ENCODE measurements around the gene KRT76.
"Not testable (repeated sequence)": the region's sequence is repeated elsewhere in the genome, so short reads cannot be mapped to it uniquely, and the experiment has no call there.

The KRT76 gene

DNA sequence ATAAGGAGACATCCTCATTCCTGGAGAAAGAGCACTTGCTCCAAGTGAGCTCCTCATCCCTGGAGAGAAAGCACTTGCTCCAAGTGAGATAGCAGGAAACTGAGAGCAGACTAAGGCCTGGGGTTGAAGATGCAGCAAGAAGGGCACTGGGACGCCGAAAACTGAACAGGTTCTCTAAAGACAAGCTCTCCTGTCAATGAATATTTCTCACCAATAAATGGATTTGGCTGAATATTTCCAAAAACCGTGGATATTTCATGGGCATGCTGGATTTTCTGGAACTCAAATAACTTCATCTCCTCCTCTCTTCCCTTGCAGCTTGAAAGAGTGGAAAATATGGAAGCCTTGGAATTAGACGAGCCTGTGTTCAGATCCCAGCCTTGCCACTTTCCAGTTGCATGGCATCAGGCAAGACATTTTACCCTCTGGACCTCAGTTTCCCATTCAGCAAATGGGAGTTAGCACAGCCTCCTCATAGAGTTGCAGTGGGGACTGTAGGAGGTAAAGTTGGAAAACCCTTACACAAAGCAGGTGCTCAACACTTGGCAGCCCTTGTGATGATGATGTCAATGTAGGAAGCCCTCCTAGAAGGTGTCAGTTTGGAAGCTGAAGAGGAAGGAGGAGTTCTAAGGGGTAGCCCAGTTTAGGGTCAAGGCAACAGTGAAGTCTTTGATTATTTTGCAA, 4.4 kb upstream of the KRT76 start:
- no peak for DNase-seq (ENCODE audit: low spot score)

DNA sequence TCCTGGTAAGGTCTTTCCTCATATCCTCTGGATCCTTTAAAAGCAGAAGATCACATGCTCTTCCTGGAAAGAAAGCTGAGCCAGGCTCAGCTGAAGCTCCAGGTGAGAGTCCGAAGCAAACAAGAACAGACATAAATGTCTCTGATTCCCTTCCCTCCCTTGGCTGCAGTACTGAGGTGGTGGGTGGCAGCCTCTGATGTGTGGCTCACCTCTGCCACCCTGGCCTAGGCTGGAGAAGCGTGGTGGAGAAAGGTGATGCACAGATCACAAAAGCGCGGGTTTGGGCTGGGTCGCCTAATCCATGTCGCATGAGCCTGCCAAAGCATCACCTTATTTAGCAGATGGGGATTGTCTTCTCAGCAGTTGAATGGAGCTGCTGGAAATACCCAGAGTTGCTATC, 2.8 kb upstream of the KRT76 start:
- no peak for DNase-seq (ENCODE audit: low spot score)

DNA sequence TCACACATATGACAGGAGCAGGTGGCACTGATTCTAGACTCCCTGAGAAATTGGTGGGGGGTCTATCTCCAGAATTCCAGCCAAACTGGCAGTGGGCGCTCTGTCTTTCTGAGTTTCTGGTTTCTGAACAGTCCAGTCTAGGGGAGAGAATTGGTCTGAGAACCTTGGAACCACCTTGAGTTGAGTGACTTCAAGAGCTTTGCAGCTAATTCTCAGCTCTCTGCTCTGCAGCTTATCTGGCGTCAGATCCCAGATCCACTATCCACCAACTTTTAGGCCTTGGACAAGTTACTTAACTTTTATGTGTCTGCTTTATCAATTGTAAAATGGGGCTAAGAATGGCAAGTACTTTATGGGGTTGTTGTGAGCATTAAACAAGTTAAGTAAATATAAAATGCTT, 1.7 kb upstream of the KRT76 start:
- DNase-seq (ENCODE audit: low spot score) = no peak

DNA sequence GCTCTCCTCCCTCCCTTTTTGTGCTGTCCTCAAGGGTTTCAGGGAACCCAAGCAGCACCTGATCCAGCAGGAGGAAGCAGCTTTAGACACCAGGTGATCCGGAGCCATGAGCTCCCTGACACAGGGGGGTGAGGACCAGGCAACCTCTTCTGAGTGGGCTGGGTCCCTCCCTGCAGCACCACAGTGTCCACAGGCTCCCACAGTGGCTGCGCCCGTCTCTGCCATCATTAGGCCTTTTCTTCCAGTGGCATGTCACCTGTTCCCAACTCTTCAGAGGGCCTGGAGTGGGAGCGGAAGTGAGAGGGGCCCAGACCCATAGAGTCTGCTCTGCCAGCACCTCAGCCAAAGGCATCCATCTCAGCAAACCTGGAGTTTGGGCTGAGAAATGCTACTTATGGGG, 421 bp upstream of the KRT76 start:
- no peak for DNase-seq (ENCODE audit: low spot score)

DNA sequence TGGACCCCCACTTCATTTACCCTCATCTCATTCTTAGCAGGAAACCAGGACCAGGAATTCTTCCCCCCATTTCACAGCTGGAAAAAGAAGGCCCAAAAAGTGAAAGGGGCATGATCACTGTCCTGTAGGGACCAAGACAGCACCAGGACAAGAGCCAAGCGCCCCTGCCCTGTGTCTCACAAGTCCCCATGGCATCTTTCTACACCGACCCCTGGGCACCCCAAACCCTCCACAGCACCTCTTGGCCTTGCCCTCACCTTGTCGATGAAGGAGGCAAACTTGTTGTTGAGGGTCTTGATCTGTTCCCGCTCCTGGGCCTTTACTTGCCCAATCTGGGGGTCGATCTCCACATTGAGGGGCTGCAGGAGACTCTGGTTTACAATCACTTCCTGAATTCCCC, 710 bp downstream of the KRT76 start:
- DNase-seq (ENCODE audit: low spot score) = no peak

DNA sequence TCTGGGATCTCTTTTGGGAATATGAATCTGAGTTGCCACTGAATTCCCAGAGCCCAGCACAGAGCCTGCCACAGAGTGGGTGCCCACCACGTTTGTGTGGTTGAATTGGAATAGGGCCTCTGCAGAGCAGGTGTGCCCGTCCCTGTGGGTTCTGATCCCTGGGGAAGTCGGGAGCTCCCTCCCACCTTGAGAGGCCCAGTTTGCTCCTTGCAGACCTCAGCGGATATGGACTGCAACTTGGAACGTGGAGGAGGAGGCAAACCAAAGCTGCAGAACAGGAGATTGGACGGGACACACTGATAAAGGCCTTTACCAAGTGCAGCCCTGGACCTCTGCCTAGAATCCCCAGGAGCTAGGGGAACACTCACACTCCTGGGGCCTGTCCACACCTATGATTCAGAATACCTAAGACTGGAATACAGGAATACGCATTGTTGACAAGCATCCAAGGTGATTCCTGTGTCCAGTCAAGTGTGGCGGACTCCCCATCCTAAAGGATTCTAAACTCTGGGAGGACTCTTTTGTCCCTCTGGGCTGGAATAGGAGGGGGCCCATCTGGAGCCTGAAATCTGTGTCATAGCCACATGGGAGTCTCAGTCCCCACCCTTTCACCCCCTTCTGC, 2.4 kb downstream of the KRT76 start:
- no peak for DNase-seq (ENCODE audit: low spot score)

DNA sequence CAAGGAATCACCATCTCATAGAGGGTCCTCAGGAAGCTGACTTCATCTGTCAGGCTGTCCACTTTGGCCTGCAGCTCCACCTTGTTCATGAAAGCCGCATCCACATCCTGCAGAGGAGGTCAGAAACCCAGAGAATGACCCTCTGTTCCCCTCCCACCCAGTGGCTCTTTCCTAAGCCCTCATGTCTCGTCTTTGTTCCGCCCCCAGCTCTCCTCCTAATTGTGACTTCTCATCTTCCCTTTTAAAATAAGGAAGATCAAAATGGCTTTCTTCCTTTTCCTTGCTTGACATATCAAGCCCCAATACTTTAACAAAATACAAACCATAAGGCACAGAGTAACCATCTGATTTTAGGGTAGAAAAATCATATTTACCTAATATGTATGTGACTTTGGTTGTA, 4.4 kb downstream of the KRT76 start:
- DNase-seq (ENCODE audit: low spot score) = no peak

DNA sequence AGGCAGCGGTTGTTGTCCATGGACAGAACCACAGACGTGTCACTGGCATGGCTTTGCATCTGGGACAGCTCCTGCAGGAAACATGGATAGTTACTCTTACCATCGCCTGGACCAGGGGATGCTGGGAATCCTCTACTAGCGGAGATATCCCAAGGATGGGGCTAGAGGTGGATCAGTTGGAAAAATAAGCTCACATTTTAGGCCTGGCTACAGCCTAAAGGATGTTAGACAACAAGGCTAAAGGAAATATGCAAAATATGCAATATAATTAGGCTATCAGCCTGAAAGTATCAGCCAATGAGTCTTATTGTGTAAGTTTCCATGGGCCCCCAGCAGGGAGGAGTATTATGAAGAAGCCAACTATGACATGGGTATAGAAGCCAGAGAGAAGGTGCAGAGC, 5.0 kb downstream of the KRT76 start:
- DNase-seq (ENCODE audit: low spot score) = no peak

DNA sequence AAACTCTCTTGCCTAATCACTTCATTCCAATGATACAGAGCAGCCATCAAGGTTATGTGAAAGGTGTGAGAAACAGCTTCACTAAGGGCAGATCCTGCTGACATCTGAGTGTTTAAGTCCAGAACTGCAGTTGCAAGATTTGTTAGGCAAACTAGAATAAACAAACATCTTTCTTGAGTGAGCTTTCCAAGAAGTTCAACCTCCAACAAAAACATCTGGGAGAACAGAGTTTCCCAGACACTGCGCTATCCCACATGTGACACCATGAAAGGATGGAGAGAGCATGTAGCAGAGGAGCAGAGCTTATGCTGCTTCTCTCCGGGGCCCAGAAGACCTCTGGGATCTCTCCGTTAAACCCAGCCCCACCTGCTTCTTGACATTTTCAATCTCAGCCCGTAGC, 5.6 kb downstream of the KRT76 start:
- no peak for DNase-seq (ENCODE audit: low spot score)

DNA sequence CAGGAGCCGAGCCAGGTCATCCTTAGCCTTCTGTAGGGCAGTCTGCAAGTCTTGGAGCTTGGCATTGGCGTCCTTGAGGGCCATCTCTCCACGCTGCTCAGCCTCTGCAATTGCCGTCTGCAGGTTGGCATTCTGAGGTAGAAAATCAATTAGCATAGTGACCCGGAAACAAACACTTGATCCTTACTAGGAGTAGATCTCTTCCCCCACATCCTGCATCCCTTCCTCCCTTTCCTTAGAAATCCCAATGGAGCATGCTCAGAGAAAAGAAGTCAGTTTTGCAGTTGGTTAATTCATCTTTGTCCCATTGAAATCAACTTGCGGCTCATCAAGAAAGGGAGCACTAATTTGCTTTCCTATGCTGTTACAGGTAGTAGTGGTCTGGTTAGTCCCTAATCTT, 6.1 kb downstream of the KRT76 start:
- DNase-seq (ENCODE audit: low spot score) = no peak

DNA sequence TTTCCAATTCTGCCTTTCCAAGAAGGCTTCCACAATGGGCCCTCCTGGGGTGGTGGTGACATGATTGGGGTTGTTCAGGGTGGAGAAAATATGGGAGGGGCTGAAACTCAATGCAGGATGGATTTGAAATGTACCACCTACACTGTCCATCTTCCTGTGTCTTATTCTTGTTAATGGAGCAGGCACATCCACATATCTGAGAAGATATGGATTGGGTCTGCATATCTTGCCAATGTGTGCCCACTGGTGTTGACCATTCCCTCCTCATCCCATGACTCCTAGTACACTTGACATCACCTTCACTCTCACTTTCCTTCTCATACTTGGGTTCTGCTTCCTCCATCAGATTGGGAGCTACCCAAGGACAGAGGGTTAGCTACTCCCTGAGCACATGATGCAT, 7.2 kb downstream of the KRT76 start:
- no peak for DNase-seq (ENCODE audit: low spot score)

DNA sequence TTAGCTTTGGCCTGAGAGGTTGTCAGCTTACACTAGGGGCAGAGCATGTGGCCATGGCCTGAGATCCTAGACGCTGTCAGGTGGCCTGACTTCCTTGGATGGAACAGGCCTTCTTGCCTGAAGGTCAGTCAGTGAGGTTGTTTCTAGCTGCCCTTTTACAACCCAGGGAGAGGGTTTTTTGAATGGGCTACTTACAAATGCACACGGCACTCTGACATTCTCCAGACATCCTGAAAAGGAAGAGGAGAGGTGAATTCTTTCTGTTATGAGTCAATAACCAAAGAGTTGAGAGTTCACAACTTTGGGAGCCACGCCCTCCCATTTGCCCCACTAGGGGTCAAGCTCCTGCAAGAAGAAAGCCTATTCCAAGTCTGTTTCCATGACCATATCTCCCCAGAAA, 7.8 kb downstream of the KRT76 start:
- DNase-seq (ENCODE audit: low spot score) = no peak

DNA sequence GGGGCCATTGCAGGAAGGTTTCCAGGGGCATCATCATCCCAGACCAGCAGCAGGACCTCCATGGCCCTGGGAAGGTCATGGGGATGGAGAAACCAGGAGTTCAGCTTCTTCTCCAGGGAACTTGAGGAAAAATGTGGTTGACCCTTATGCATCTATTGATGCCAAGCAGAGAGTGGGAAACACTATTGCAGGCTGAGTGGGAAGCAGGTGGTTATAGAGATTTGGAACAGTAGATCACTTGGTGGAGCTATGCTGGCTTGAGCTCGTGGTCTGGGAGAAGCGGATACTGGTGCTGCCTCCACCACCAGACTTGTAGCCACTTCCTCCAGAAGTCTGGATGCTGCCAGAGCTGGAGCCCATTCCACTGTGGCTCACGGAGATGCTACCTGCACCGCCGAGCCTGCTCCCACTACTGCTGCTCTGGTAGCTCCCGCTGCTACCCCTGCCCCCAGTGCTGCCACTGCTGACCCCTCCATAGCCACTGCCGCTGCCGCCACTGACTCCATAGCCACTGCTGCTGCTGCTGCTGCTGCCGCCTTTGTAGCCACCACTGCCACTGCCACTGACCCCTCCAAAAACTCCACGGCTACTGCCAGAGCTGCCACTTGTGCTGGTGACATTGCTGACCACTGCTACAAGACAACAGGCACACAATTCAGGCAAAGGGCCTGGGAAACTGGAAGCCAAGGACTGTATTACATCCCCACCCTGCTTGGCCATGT, 8.5 kb downstream of the KRT76 start:
- no peak for DNase-seq (ENCODE audit: low spot score)

DNA sequence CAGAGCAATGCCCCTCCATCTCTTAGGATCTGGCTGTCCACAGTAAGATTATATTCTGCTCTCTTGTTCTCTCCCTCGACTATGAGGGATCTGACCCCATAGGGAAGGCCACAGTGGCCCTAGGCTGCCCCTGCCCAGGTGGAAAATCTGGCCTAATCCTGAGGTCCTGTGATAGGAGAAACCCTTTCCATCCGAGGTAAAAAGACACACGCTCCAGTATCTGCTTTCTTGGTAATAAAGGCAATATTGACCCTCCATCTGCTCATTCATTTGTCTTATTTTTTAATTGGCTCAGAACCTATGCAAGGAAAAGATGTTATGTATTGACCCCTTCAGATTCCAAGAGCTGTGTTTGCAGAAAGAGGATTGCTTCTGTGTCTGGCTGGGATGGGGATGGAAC, 9.7 kb downstream of the KRT76 start:
- DNase-seq (ENCODE audit: low spot score) = no peak

DNA sequence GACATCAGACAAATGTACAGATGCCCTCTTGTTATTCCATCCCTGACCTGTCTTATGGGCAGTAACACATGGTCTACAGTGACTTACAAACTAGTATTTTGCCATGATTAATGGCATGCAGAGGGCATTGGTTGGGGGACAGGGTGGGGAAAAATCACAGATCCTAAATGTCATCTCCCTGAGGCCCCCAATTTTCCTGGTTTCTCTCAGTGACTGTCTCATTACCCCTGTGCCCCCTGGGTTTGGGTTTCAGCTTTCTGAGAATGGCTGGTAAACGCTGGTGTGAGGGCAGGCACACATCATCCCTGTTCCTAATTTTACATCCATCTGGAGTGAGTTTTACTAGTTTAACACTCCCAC, 10.1 kb downstream of the KRT76 start:
- DNase-seq (ENCODE audit: low spot score) = no peak

DNA sequence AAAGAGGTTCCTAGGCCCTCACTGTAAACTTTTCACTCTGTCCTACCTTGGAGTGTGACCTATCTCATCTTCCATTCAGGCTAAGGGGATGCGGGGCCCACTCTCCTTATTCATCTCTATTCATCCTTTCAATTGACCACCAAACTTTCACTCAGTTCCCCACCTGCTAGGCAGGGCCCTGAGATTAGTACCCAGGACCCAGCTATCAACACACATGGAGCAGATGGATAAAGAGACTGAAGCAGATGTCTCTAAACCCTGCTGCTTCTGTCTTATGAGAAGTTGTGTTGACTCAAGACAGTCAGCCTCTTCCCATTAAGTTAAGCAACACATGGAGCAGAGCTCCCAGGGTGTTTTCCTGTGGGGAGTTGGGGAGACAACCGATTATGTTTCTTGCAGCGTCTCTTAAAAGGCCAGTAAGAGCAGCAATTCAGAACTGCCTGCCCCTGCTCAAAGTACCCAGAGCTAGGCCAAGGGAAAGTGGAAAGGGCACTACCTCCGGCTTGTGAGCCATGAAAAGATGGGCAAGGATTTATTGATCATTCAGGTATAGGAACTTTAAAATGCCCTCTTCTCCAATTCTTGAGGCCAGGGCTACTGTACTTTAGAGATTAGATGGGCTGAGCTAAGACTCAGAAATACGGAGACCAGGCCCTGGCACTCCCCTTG, 10.7 kb downstream of the KRT76 start:
- DNase-seq (ENCODE audit: low spot score) = no peak

DNA sequence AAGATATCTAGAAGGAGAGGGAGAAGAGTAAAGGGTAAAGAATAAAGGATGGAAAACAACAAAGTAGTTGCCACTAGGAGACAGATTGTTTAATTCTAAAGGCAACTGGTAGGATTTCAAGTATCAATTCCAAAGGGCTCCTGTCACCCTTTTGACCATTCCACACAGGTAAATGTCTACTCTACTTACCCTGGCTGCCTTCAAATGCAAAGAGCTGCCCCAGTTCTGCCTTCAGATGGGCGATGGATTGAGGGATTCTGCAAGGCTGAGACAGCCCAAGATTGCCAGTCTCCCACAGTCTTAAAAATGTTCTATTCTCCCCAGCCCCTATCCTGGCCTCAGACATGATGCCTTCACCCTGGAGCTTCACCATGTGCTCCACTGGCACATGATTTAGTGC, 11.4 kb downstream of the KRT76 start:
- DNase-seq (ENCODE audit: low spot score) = no peak

DNA sequence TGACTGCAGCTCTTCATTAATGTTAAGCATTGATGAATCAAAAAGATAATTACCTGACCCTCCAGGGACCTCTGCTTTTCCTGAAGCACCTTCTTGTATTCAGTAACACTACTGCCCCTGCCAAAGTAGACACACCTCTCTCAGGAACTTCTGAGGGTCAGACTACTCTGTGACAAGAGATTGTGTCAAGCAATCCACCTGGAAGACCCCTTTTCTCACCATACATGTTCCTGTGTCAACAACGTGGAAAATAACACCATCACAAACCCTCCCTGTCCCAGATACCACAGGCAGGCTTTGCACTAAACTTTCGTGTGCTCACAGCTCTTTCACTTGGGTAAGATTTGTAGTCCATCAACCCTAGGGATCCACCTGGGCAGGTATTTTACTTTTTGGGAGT, 13.2 kb downstream of the KRT76 start:
- DNase-seq (ENCODE audit: low spot score) = no peak

DNA sequence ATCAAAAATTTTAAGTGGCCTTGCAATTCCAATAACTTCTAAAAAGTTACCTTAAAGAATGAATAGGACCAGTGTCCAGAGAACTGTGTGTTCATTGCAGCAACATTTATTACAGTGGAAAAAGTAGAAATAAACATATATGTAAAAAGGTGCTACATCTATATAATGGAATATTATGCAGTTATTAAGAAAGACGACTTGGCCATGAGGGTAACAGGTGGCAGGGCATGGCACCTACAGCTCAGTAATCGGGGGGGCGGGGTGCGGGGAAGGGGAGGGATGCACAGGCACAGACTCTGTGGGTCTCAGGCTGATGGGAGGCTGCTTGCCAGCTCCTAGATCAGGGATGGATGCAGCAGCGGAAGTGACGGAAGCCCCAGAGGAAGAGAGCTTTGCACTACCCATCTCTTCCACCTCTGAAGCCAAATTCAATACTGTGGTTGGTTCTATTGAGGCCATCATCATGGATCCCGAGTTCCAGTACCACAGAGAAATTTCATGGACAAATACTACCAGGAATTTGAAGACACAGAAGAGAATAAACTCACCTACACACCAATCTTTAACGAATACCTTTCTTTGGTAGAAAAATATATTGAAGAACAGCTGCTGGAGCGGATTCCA, 14.0 kb downstream of the KRT76 start:
- DNase-seq (ENCODE audit: low spot score) = no peak

DNA sequence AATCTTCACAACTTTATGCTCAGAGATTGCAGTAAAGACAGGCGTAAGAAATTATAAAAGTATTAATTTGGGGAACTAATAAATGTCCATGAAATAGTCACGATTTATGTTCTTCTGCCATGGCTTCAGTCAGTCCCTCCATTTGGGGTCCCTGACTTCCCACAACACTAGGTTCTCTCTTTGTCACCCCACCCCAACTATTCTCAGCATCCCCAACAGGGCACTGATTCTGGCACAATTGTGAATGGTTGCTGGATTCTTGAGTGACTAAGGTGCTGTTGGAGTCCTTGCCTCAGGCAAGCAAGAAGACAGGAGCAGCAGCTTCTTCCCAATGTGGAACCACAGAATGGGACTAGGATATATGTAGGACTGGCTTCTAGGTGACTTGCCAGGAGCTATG, 15.3 kb downstream of the KRT76 start:
- DNase-seq (ENCODE audit: low spot score) = no peak

DNA sequence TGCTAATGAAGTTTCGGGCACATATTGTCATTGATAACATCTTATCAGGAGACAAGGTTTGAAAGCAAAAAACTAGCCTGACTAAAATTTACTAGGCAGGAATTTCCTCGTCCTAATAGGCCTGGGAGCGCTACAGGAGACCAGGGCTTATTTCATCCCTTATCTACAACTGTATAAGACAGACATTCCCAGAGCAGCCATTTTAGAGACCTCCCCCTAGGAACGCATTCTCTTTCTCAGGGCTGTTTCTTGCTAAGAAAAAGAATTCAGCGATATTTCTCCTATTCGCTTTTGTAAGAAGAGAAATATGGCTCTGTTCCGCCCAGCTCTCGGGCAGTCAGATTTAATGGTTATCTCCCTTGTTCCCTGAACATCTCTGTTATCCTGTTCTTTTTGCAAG, 15.9 kb downstream of the KRT76 start:
- not testable (repeated sequence) for DNase-seq (ENCODE audit: low spot score)

DNA sequence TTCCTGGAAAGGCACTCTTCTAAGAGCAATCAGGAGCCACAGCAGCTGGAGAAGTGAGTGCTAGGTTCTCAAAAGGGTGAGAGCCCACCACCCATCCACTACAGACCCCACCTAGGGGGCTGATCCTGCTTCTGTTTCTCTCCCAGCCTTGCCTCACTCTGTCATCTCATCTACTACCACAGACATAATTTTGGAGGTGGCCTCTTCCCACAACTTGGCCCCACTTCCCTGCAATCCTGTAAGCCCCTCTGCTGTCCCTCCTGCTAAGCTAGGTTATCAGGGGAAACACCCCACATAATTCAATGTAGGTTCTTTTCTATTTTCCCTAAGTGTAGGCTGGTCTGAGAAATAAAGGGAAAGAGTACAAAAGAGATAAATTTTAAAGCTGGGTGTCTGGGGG, 16.5 kb downstream of the KRT76 start:
- no peak for DNase-seq (ENCODE audit: low spot score)

DNA sequence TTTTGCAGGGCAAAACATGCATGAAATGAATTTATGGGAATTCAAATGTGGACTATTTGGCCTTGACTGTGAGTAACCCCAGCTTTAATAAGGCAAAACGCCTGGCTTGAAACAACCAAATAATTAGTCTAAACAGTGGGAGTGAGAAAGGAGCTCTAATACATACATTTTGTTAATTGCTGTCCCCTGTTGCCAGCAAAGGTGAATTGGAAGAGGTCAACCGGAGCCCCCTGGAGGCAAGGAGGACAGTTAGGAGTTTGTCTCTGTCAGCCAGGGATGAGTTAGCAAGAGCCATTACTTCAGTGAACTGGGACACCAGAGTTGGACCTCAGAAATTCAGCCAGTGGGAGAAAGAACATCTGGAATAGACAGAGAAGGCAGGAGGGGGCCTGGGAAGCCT, 17.4 kb downstream of the KRT76 start:
- no peak for DNase-seq (ENCODE audit: low spot score)

Data from HuH-7 (cell line).